ENCODE data around the gene ARHGAP1. TPM values are rescaled to one million over a fixed set of nuclear protein-coding genes. Genes with fewer than 3 reads are reported as not detected.

ARHGAP1 gene
- total RNA-seq, 2 experiments from 2014 or later: 52.9 to 54.4 TPM

DNA sequence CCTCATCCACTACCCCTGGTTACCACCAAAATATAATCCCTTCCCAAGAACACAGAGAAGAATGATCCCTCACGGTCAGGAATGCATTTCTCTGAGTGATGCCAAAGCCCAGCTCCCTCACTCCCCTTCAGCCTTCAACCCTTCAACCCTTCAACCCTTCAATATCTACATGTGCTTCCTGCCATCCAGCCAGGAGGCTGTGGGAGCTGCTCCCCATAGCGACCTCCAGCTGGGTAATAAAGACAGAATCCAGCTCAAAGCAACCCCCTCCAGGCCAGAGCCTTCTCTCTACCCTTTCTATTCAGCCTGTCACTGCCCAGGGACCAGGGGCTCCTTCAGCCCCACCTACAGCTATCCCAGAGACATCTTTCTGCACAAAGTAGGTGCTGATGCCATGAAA lies 2.7 kb downstream of the ARHGAP1 start:
- POLR2A ChIA-PET: interaction anchor here (0.7 kb wide), 2 partner anchors 45 to 793 kb away, joined by 4 to 5 read pairs; no protein-coding TSS in a partner anchor
- CTCF ChIA-PET: no interaction called here

DNA sequence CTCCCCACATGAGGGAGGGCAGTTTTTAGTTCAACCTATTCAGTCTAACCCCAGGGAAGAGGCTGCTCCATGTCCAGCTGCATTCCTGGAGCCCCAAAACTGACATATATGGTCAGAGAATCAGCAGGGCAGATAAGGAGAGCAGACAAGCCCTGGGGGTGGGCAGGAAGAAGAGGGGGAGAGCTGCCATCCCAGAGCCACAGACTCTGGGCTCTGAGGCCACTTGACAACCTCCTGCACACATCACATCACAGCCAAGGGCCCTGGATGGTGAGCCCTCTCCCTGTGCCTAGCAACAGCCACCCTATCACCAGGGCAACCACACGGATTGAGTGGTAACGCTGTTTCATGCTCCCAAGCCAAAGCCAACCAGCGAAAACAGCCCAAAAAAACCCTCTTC lies 3.1 kb downstream of the ARHGAP1 start:
- POLR2A ChIA-PET: interaction anchor here (0.5 kb wide), 1 partner anchor 12 kb away, joined by 5 read pairs; no protein-coding TSS in a partner anchor

DNA sequence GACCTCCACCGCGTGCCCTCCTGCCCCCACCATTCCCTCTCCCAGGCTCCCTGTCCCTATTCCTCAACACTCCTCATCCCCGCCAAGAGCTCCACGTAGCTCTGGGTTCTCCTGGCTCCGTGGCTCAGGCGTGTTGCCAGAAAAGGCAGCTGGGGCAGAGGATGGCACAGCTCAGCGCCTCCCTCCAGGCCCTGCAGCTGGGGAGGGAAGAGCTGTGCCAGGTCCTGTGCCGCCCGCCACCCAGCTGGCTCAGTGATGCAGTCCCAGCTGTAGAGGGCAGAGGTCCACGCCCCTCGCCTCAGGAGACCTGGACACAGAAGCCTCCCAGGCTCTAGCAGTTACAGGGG lies 4.2 kb downstream of the ARHGAP1 start:
- POLR2A ChIA-PET: no interaction called here
- CTCF ChIA-PET: interaction anchor here (0.6 to 1.6 kb wide), 4 partner anchors 10 to 26 kb away, joined by 3 to 4 read pairs (median 3); no protein-coding TSS in a partner anchor

More for the DNA sequence above, 3.1 kb downstream of the ARHGAP1 start:
- CTCF ChIA-PET: interaction anchor here (0.9 kb wide), 1 partner anchor 22 kb away, joined by 3 read pairs; no protein-coding TSS in a partner anchor

DNA sequence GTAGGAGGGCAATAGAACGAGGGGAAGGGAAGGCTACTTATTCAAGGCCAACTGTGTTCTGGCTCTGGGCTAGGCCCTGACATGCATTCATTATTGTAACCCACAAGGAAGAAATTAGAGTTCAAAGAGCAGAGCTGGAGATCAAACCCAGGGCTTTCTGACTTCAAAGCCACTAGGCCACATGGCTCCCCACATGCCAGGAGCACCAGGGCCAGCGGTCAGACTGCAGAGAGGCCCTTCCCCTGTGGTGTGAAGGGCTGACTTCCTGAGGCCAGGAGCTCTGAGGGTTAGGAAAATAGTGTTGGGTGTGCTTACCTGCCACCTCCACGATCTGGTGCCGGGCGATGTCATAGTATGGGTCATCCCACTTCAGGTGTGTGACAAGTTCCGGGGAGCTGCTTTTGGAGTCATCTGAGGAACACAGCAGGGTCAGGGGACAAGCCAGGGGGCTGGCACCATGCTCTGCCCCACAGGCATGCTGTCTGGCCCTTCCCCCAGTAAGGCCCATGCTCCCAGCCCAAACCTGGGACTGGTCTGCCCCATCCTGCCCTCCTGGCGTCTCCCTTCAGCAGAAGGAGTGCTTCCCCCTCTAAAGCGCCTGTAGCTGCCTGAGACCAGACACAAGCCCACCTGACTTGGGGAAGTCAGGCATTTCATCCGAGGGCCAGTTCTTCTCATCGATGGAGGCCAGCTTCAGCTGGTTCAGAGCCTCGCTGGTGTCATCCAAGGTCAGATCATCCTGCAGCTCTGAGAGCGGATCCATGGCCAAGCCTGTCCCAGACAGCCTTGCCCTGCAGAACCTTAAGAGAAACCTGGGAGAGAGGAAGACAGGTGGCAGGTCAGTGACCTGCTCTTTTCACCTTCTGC lies 4.8 kb downstream of the ARHGAP1 start:
- CTCF ChIA-PET: interaction anchor here (0.6 to 1.6 kb wide), 3 partner anchors 10 to 25 kb away, joined by 3 to 4 read pairs (median 3); no protein-coding TSS in a partner anchor

DNA sequence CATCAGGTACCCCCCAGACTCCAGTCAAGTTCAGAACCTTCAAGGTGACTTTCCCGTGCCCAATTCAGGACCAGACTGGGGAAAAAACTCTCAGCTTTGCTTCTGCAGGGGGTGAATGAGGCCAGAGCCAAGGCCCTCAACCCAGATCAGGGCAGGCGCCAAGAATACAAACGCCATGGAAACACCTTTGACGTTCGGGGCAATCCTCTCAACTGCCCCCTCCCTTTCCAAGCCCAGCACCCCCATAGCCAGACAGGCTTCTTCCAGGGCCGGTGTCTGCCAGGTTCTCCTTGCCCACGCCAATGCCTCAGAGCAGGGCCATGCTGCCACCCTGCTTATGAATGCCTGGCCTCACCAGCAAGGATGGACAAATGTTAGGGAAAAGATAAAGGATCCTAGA lies 5.8 kb downstream of the ARHGAP1 start:
- ChIA-PET CTCF (interaction anchor here (1.4 to 1.6 kb wide), 2 partner anchors 13 to 24 kb away, joined by 3 read pairs; no protein-coding TSS in a partner anchor), POLR2A (no interaction called here)

More for the DNA sequence above, 4.8 kb downstream of the ARHGAP1 start:
- POLR2A ChIA-PET: no interaction called here

DNA sequence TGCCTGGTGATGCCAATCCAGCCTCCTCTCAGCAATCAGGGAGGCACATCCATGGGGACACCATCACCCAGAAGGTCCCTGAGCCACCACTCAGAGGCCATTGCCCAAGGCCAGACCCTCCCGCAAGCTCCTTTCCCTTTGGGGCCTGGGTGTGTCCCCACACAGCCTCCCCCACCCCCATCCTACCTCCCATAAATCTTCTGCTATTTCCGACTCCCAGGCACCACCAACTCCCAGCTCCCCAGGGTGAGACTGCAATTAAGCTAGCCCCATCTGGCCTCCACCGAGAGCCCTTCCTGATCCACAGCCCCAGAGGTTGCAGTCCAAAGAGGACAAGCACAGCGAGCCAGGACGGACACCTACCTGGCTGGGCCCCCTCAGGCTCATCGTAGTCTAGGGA lies 6.3 kb downstream of the ARHGAP1 start:
- ChIA-PET POLR2A (no interaction called here), CTCF (interaction anchor here (1.4 kb wide), 1 partner anchor 13 kb away, joined by 3 read pairs; no protein-coding TSS in a partner anchor)

DNA sequence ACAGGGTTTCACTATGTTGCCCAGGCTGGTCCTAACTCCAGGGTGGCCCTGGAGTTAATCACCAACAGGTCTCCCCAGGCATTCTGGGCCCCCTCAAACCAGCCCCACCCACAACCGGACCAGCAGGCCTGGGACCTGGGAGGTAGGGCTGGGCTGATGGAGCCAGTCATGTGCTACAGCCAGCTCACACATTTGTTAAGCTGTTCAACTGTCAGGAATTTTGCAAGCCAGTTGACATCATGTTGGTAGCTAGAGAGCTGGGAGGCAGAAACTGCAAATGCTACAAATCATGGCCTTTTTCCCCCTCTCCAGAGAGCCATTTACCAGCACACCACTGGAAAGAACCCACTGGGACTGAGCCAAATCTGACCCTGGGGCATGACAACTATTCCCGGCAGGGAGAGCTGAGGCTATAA lies 6.8 kb downstream of the ARHGAP1 start:
- ChIA-PET CTCF (interaction anchor here (1.4 kb wide), 1 partner anchor 14 kb away, joined by 3 read pairs; no protein-coding TSS in a partner anchor), POLR2A (no interaction called here)

DNA sequence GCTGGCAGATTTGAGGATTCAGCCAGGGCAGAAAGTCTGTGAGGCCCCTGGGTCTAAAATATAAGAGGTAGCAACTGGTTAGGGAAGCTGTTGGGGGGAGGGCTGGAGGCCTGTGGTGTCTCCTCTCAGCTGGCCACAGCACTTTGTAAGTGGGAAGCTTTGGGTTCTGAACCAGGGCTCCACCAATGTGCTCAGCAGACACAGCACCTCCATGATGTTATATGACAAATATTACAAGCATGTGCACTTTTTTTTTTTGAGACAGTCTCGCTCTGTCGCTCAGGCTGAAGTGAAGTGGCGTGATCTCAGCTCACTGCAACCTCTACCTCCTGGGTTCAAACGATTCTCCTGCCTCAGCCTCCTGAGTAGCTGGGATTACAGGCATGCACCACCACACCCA lies 8.0 kb downstream of the ARHGAP1 start:
- ChIA-PET POLR2A (interaction anchor here (0.5 kb wide), 1 partner anchor 844 kb away, joined by 4 read pairs; no protein-coding TSS in a partner anchor), CTCF (no interaction called here)

DNA sequence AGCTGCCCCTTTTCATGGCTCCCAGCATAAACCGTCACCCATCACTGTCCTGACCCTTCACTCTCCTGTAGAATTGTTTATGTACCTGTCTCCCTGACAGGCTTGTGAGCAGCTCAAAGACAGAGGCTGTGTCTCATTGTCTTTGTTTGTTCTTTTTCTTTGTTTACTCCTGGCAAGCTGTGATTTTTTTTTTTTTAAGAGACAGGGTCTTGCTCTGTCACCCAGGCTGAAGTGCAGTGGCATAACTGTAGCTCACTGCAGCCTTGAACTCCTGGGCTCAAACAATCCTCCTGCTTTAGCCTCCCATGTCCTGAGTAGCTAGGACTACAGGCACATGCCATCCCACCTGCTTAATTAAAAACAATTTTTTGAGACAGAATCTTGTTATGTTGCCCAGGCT lies 9.7 kb downstream of the ARHGAP1 start:
- POLR2A ChIA-PET: no interaction called here
- CTCF ChIA-PET: interaction anchor here (0.6 kb wide), 1 partner anchor 20 kb away, joined by 3 read pairs; no protein-coding TSS in a partner anchor

DNA sequence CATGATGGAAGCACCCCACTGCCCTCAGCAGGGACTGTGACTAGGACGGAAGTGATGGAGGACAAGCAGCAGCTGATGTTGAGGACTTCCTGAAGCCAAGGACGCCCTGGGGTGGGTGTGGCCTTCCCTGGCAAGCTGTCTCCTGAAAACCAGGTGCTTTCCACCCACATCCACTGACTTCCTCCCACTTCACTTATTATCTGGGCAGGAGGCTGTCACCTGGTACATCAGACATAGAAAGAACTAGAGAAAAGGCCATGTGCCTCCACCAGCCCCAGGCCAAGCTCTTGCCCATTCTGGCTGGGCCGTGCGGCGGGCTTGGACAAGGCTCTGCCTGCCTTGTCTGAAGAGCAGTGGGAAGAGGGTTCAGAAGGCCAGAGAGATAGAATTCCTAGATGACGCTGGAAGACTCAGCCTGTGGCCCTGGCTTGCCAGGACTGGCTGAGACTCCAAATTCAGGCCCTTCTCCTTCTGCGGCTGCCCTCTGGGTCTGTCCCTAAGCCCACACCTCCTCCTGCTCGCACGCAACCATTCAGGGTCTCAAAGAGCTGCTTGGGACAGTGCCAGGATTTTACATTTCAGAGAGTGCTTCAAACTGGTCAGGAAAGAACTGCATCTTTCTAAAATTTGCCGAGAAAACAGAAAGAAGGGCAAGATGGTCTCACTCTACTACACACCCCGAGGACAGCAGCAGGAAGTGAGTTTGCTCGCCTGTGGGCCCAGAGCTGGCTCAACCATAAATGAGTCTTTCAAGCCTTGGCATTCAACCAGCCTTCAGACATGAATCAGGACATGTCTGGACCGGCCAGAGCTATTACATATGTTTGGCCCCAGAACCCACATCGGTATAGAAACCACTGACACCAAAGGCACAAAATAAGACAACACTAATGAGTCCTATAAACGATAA lies 13.3 kb downstream of the ARHGAP1 start:
- CTCF ChIA-PET: no interaction called here
- POLR2A ChIA-PET: no interaction called here

DNA sequence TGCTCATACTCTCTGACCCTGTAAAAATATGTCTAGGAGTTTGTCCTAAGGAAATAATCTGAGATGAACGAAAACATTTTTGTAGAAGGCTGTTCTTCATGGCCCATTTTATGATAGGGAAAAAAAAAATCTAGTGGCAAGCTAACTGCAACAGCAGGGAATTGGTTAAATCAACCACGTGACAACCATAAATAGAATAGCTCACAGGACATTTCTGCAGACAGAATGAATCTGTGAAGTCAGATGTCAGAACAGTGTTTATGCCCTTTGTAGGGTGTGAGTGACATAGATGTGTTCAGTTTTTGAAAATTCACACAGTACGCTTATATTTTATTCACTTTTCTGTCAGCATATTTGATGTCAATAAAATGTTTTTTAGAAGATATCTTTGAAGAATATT lies 16.1 kb downstream of the ARHGAP1 start:
- CTCF ChIA-PET: no interaction called here
- POLR2A ChIA-PET: no interaction called here

DNA sequence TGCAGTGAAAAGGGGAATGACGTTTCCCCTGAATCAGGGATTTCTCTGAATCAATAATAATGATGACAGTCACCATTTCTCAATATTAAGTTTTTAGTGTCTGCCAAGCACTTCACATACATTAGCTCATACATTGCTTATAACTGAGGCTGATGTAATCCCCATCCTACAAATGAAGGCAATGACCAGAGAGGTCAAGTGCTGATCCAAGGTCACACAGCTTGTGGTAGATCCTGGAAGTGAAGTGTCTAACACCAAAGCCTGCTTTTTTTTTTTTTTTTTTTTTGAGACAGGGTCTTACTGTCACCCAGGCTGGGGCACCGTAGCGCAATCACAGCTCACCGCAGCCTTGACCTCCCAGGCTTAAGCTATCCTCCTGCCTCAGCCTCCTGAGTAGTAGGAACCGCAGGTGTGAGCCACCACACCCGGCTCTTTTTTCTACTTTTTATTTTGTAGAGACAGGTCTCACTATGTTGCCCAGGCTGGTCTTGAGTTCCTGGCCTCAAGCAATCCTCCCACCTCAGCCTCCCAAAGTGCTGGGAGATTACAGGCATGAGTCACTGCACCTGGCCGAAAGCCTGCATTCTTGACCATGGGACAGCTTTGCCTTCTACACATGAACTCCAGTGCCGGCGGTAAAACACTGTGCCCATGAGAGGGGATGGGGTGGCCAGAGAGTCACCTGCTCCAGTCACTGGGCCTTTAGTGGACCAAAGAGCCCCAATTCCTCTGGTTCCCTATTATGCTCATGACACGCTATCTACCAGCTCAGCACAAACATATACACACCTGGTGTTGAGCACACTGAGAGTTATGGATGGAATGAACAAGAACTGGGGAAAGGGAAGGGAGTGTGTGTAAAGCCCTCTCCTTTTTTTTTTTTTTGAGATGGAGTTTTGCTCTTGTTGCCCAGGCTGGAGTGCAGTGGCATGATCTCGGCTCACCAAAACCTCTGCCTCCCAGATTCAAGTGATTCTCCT lies 17.4 kb downstream of the ARHGAP1 start:
- POLR2A ChIA-PET: interaction anchor here (0.6 kb wide), 1 partner anchor 12 kb away, joined by 4 read pairs; no protein-coding TSS in a partner anchor
- CTCF ChIA-PET: interaction anchor here (0.7 kb wide), 1 partner anchor 614 kb away, joined by 3 read pairs; no protein-coding TSS in a partner anchor

DNA sequence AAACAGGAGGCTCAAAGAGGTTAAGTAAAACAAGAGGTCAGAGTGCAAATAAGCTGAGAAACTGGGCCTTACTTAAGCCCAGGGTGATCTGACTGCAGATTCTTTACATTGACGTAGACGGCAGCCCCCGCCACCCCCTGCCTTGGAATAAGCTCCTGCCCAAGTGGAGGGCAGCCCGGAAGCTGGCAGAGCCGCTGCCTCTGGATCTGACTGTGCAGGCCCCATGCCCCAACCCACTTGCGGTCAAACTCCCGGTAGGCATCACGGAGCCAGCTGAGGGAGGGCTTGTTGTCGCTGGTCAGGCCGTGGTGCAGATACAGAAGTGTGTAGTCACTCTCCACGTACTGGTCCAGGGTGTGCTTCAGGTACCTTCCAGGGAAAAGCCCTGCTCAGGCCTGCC lies 18.6 kb downstream of the ARHGAP1 start:
- CTCF ChIA-PET: no interaction called here
- POLR2A ChIA-PET: no interaction called here

DNA sequence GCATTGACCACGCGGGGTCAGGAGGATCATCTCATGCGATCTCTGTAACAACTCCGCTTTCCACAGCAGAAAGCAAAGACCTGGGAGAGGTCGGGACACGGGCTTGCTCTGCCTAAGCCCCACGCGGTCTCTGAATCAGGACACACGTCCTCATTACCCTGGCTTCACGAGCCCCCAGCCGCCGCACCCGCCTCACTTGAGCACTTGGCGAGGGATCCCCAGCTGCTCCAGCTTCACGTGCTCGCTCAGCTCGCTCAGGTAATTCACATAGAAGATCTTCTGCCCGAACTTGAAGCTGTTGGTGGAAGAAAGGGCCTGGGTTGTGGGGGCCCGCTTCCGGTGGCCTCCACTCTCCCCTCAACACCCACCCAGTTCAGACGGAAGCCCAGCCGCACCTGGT lies 19.6 kb downstream of the ARHGAP1 start:
- ChIA-PET POLR2A (no interaction called here), CTCF (no interaction called here)

DNA sequence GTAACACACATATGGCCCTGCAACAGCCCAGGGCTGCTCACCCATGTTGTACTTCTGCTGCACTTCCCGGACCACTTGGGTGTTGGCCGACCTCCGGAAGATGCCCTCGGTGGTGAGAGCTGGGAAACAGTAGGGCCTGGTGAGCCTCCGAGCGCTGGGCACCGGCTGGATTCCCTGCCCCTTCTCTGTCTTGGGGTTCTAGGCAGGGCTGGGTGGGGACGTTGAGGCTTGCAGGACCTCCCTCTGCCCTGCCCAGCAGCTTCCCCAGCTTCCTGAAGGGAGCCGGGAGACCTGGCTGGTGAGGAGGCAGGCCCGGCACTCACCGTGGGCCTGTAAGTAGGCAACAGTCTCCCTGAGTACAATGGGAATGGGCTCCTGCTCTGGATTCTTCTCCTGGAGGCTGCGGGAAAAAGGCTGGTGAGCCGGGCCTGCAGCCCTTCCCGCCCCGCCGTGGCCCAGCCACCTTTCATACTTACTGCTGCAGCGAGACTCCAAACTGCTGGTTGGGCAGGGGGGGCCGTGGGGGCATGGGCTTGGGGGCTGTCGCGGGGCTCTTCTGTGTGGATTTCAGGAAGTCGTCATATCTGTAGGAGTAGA lies 20.2 kb downstream of the ARHGAP1 start:
- ChIA-PET POLR2A (no interaction called here), CTCF (no interaction called here)

DNA sequence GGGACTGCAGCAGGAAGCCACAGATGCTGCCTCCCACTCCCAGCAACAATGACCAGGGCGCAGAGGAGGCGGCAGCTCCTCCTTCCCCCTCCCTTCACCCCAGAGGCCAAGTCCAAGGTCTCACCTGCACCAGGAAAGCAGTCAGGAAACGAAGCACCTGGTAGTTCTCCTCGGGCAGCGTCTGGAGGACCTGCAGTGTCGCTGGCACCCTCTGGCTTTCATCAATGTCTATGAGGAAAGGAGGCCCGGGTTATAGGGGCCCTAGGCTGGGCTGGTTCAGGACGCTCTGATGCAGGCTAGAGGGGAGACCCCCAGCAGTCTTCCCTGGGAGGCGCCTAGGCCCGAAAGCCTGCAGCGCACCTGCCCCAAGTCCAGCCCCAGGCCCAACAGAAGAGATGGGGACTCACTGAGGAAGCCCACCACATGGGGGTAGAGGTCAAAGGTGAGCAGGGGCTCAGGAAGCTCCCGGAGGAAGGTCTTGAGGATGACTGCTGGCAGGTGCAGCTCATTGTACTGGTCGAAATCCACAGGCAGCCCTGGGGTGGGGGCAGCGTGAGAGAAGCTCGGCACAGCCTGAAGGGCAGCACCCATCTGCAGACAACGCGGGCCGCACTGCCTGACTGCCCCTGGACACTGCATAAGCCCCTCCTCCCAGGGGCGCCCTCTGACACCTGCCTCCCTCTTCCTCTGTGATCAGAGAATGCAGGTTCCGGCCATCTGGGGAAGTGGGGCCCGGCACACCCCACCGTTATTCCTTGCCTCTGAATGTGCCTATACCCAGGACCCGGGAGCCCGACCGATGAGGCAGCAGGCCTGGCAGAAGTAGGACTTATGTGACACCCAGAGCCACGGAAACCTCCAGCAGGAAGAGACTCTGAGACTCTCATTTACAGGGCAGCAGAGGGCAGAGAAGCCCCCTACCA lies 20.9 kb downstream of the ARHGAP1 start:
- POLR2A ChIA-PET: no interaction called here

DNA sequence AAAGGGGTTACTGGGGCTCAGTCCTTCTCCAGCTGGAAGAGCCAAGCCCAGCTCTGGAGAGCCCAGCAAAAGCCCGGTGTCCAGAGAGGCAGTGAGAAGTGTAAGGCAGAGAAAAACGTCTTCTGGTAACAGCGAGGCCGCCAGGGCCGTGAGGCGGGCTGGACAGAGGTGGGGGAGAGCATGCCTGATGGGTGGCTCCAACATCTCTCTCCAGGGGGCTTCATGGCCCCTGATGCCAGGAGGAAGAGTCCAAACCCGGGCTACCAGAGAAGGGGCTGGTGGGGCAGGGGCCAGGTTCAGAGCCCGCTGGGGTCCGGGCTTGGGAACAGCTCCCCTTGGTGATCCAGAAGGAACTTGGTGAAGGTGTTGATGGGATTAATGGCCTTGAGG lies 21.7 kb downstream of the ARHGAP1 start:
- ChIA-PET POLR2A (no interaction called here), CTCF (interaction anchor here (0.6 kb wide), 1 partner anchor 83 kb away, joined by 3 read pairs; no protein-coding TSS in a partner anchor)

More for the DNA sequence above, 20.9 kb downstream of the ARHGAP1 start:
- CTCF ChIA-PET: no interaction called here
